Subcutaneous adipose tissue (tissue), 4 donors: ENCODE measurements around the gene CNOT1. TPM values are rescaled to one million over a fixed set of nuclear protein-coding genes. Genes with fewer than 3 reads are reported as not detected.

Experiments used
- total RNA-seq, 4 donors: library from RNA; depleted of rRNA; stranded (reverse); fragments of >200 nt; gene quantifications; one replicate each; pipeline ENCODE4 v1.1.0, GENCODE V29; 2016
- TF ChIP-seq, protein P1 (sequence below): fragments of 450-650 bp; IDR thresholded peaks from one replicate; pipeline ENCODE4 v1.5.1; 2016; ENCODE audit warnings: low read depth, mild to moderate bottlenecking, control low read depth, antibody characterized with exemption, moderate library complexity

CNOT1 gene
- total RNA-seq, 4 donors from 2014 or later, result 112 to 136 (median 113) TPM

DNA sequence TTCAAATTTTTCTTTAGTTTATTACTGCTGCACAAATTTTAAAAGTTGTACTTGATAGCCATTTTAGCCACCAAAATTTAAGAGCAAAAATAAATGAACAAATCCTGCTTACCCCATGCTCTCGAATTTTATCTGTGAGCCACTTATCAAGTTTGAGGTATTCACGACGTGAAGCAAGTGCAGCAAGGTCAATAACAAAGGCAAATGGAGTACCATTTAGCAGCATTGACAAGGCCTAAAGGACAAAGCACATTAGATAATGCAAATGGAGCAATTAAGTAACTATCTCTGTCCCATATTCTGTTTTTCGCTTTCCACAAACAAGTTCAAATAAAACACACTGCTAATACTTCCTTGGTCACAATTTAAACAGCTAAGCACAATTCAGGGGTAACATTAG lies 54.7 kb downstream of the CNOT1 start:
- TF ChIP-seq, protein P1, sequence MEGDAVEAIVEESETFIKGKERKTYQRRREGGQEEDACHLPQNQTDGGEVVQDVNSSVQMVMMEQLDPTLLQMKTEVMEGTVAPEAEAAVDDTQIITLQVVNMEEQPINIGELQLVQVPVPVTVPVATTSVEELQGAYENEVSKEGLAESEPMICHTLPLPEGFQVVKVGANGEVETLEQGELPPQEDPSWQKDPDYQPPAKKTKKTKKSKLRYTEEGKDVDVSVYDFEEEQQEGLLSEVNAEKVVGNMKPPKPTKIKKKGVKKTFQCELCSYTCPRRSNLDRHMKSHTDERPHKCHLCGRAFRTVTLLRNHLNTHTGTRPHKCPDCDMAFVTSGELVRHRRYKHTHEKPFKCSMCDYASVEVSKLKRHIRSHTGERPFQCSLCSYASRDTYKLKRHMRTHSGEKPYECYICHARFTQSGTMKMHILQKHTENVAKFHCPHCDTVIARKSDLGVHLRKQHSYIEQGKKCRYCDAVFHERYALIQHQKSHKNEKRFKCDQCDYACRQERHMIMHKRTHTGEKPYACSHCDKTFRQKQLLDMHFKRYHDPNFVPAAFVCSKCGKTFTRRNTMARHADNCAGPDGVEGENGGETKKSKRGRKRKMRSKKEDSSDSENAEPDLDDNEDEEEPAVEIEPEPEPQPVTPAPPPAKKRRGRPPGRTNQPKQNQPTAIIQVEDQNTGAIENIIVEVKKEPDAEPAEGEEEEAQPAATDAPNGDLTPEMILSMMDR, result no peak

DNA sequence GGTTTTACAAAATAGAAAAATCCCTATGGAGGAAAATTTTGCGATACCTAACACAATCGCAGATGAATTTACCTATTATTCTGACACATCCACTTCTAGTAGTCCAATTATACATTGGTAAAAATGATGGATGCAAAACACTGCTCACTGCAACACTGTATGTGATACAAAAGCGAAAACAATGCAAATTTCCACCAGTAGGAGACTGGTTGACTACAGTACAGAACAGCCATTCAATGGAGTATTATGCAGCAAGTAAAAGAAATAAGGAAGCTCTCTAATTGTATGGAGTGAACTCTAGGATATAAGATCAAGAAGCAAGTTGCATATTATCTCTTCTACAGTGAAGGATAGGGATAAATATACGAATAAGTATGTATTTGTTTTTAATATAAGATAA lies 65.9 kb downstream of the CNOT1 start:
- TF ChIP-seq, protein P1, result no peak

DNA sequence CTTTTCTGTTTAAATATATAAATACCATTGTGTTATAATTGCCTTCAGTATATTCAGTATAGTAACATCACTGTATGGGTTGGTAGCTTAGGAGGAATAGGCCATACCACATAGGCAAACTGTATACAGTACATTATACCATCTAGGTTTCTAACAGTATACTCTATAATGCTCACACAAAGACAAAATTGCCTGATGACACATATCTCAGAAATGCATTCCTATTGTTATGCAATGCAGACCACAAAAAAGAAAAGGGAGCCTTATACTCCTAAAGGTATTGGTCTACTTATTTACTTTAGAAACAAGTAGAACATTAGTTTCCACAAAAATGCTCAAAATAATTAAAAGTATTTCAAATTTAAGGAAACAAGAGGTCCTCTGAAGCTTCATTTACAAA lies 66.4 kb downstream of the CNOT1 start:
- TF ChIP-seq, protein P1, result no peak

DNA sequence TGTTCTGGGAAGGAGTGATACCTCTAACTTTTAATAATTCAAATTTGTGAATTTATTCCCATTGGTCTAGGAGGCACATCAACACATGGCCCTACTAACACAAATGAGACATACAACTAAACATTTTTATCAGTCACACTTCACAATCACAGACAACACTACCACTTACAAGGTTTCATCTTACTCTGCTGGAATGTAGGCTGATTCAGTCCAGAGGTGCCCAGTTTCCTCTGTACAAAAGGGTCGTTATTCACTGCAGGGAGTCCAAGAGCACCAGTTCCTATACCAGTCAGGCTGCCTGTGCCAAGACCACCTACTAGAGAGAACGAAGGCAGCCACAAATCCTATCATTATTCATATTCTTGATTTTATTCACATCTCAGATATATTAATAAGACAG lies 72.9 kb downstream of the CNOT1 start:
- TF ChIP-seq, protein P1, result no peak

DNA sequence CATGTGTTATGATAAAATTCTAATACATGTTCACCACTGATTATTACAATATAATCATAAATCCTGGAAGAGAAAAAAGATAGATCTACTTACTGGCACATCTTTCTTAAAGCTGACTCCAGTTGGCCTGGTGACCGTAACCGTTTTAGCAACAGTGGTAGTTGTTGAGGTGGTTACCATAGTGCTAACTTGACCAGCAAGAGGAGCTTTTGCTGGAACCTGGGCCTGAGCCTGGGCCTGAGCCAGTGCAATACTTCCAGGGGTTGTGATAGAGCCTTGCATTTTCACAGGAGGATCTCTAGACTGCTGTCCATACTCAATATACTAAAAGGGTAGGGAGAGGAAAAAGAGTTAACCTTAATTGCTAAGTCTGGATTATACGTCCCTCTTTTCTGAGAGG lies 78.1 kb downstream of the CNOT1 start:
- TF ChIP-seq, protein P1, result no peak

DNA sequence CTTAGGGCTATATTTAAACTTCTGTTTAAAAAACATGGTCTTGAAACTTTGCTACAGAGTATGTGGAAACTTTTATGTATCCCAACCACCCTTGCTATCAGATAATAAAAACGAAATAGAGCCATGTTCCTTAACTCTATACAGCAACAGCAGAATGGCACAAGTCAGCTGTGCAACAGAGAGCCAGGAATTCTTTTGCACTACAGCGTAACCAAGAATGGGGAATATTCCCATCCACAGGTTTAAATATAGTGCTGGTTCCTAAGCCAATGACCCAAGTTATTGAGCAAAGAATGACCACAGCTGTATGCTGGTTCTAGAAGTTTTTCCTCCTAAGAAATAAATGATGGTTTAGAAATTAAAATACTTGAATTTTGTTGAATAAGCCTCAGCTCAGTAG lies 81.2 kb downstream of the CNOT1 start:
- TF ChIP-seq, protein P1, result no peak

DNA sequence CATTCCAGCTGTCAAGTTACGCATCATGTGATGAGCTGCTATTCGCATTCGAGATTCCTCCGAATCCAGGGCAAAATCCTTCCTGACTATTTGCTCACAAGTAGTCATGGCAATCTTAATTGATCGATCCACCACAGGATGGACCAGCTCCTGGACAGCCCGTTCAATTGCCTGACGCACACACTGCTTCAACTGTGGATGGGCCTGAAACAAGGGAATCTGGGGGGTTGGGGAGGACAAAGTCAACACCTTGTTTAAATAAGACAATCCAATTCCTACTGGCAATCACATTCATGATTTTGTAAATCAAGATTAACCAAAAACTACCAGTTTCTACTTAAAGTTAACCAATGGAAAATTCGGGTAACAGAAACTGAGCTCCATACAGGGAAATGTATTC lies 85.9 kb downstream of the CNOT1 start:
- TF ChIP-seq, protein P1, result no peak
